Upper lobe of right lung (tissue), 1 donor: ENCODE measurements around the gene EVI2A. TPM values are rescaled to one million over a fixed set of nuclear protein-coding genes. Genes with fewer than 3 reads are reported as not detected.
A peak's percentile ranks its signal among the peaks of the same experiment; 100 is the strongest.

ENCODE experiments used
- ATAC-seq: fragments of 200-7000 bp; cut with Tn5 transposase; one replicate; pipeline ENCODE4 v1.9.1; 2020; ENCODE audit warnings: mild to moderate bottlenecking, moderate library complexity
- DNase-seq: peaks from one replicate; pipeline ENCODE4 v3.0.0-alpha.2; 2020
- H3K27ac ChIP-seq: fragments of 200-600 bp; one replicate; pipeline ENCODE4 v1.8.0; 2022
- H3K27me3 ChIP-seq: fragments of 200-600 bp; one replicate; pipeline ENCODE4 v1.8.0; 2022; ENCODE audit warnings: mild to moderate bottlenecking
- H3K36me3 ChIP-seq: fragments of 200-600 bp; one replicate; pipeline ENCODE4 v1.8.0; 2022
- H3K4me1 ChIP-seq: fragments of 200-600 bp; one replicate; pipeline ENCODE4 v1.8.0; 2022
- H3K4me3 ChIP-seq: fragments of 200-600 bp; one replicate; pipeline ENCODE4 v1.8.0; 2022; ENCODE audit warnings: mild to moderate bottlenecking
- H3K9me3 ChIP-seq: fragments of 200-600 bp; one replicate; pipeline ENCODE4 v1.8.0; 2022
- intact Hi-C: fragments of 100-400 bp; cut with DNase I; formaldehyde crosslinking; loops from one replicate; pipeline ENCODE4 v1.11.0; 2022
- long read RNA-seq: library from polyadenylated mRNA; unstranded; transcript quantifications from one replicate; pipeline ENCODE4 v2.0.0, GENCODE V29; 2021
- total RNA-seq: library from RNA; stranded (reverse); fragmentation: NEBNext Ultra II Directional; extraction: Animal tissue kit (Norgen Biotek cat#: 25700); gene quantifications from one replicate; pipeline ENCODE4 v1.2.1, GENCODE V29; 2021
- TF ChIP-seq, protein P1 (sequence below): fragments of 200-600 bp; IDR thresholded peaks from one replicate; pipeline ENCODE4 v1.8.0; 2022; ENCODE audit warnings: antibody characterized with exemption
- donor health status: DM: no; HTN: yes; CAD: no; lungs with severe emphysema.

EVI2A gene
- 38.2 TPM for total RNA-seq
- long read RNA-seq, transcript EVI2A-203 (2 exons, 1,854 nt) = major isoform, 16 of 16 reads
- long read RNA-seq, partial matches to known transcripts = 0 of 16 reads
- long read RNA-seq, other reads (novel, unspliced or antisense) = 0 of 16 reads

DNA sequence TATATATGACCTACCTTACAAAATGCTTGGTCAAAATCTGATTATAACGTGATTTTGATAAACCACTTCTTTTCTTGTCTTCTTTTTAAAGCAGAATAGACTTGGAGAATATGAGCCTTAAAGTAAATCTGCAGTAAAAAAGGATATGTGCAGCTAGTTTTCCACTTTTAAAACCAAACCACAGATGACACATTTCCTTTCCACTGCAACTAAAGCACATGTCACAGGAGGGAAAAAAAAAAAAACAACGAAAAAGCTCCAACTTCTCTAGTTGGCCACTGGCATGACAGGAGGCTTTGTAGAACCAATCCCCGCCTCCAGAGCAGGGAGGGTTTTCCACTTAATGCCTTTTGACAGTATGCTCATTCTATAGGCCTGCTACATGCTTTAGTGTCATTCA lies at the start of gene EVI2A:
EVI2A (minus strand) TSS at position 142 of the 400 bp plus-strand sequence. CDS start 2,609 bp downstream, outside the sequence.
- peaks cover 8% of the 10 kb centered on the region for H3K4me1 ChIP-seq
- TF ChIP-seq, protein P1, sequence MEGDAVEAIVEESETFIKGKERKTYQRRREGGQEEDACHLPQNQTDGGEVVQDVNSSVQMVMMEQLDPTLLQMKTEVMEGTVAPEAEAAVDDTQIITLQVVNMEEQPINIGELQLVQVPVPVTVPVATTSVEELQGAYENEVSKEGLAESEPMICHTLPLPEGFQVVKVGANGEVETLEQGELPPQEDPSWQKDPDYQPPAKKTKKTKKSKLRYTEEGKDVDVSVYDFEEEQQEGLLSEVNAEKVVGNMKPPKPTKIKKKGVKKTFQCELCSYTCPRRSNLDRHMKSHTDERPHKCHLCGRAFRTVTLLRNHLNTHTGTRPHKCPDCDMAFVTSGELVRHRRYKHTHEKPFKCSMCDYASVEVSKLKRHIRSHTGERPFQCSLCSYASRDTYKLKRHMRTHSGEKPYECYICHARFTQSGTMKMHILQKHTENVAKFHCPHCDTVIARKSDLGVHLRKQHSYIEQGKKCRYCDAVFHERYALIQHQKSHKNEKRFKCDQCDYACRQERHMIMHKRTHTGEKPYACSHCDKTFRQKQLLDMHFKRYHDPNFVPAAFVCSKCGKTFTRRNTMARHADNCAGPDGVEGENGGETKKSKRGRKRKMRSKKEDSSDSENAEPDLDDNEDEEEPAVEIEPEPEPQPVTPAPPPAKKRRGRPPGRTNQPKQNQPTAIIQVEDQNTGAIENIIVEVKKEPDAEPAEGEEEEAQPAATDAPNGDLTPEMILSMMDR = no peak
- peak within 1 kb of the TSS; percentile 68 for H3K27ac ChIP-seq
- ATAC-seq = peak; percentile 93
- no peaks in the 10 kb centered on the region for H3K9me3 ChIP-seq
- peaks cover 9% of the 10 kb centered on the region for H3K36me3 ChIP-seq
- no peak for DNase-seq
- intact Hi-C loops = no loop called here
- no peaks in the 10 kb centered on the region for H3K27me3 ChIP-seq
- H3K4me3 ChIP-seq = peak within 1 kb of the TSS; percentile 45

GRCh38 chr17:31369266-31369665 lies 47.8 kb upstream of the EVI2A start:
- Histone ChIP-seq H3K36me3 (peaks cover 25% of the 10 kb centered on the region), H3K4me3 (no peak overlapping the region), H3K4me1 (peaks cover 11% of the 10 kb centered on the region), H3K9me3 (no peaks in the 10 kb centered on the region), H3K27ac (no peak overlapping the region), H3K27me3 (no peaks in the 10 kb centered on the region)
- no peak for DNase-seq
- intact Hi-C loops = no loop called here
- TF ChIP-seq, protein P1 = no peak
- no peak for ATAC-seq

DNA sequence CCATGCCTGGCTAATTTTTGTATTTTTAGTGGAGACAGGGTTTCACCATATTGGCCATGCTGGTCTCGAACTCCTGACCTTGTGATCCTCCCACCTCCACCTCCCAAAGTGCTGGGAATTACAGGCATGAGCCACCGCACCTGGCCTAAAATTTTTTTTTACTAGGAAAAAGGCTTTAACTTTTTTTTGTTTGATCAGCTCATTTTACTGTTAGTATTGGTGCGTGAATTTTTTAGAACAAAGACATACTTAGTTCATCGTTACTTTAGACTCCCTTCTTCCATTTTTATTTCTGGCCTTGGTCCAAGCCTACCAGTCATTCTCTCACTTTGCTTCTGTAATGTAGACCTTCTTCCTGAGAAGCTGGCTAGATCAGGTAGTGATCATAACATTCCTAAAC lies 44.7 kb upstream of the EVI2A start:
- no peak overlapping the region for H3K4me3 ChIP-seq
- DNase-seq (no peak), ATAC-seq (no peak)
- no peak overlapping the region for H3K27ac ChIP-seq
- H3K27me3 ChIP-seq = no peaks in the 10 kb centered on the region
- peaks cover 28% of the 10 kb centered on the region for H3K36me3 ChIP-seq
- no peaks in the 10 kb centered on the region for H3K4me1 ChIP-seq
- intact Hi-C loops = no loop called here
- TF ChIP-seq, protein P1 = no peak
- H3K9me3 ChIP-seq = no peaks in the 10 kb centered on the region

DNA sequence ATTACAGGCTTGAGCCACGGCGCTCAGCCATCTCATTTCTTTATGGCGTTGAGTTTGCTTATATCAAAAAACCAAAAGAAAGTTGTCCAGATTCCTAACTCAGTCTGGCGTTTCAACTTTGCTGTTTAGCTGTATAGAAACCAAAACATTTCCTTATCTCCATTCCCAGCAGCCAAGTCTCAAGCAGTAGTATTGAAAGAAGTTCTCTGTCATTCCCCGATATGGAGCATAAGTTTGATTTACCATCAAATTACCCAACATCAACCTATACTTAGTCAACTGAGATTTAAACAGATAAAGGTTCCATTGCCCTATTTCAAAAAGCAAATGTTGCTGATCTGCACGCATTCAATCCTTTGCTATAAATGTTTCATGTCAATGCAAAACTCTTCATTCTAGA lies 42.6 kb upstream of the EVI2A start:
- DNase-seq (no peak), ATAC-seq (no peak)
- peaks cover 43% of the 10 kb centered on the region for H3K36me3 ChIP-seq

DNA sequence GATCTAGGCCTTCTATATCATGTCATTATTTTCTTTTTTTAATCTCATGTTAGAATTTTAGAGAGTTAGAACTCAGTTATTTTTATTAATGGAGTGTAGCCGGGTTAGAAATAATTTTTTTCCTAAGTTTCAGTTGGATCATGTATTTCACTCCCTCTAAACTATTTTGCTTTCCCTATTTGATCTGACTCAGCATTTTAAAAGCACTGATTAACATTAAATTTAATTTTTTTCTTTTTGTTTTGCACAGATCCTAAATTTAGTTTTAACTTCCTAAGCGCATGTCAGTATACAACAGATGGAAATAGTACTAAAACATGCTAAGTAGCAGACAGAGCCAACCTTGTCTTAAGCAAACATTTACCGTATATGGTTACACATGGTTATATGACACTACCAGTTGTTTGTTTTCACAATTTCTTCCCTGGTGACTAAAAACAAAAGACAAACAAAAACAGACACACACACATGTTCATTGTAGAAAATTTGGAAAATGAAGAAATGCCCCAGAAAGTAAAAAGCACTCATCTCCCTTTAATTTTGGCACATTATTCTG lies 36.5 kb upstream of the EVI2A start:
- Histone ChIP-seq H3K9me3 (no peaks in the 10 kb centered on the region), H3K36me3 (peaks cover 61% of the 10 kb centered on the region), H3K4me3 (no peak overlapping the region), H3K27me3 (no peaks in the 10 kb centered on the region), H3K4me1 (no peaks in the 10 kb centered on the region), H3K27ac (no peak overlapping the region)
- no peak for ATAC-seq
- DNase-seq = no peak
- TF ChIP-seq, protein P1 = no peak
- intact Hi-C loops = no loop called here

More for the DNA sequence above, 42.6 kb upstream of the EVI2A start:
- no peak overlapping the region for H3K4me3 ChIP-seq
- H3K9me3 ChIP-seq = no peaks in the 10 kb centered on the region
- no peaks in the 10 kb centered on the region for H3K27me3 ChIP-seq
- TF ChIP-seq, protein P1 = no peak
- no peaks in the 10 kb centered on the region for H3K4me1 ChIP-seq
- H3K27ac ChIP-seq = no peak overlapping the region
- intact Hi-C loops = no loop called here

DNA sequence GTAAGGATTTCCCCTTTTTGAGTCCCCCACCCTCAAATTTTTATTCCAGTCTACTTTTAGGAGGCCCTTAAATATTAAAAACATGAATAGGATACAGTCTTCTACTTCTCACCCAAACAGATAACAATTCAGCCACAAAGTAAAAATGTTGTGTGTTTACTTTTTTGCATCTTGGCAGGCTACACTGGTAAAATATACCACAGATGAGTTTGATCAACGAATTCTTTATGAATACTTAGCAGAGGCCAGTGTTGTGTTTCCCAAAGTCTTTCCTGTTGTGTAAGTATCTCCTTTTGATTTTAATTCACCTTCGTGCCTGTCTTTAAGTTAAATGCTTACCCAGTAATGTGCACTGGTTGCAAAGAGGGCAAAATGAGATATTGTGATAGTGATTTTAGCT lies 35.7 kb upstream of the EVI2A start:
- TF ChIP-seq, protein P1 = no peak
- Histone ChIP-seq H3K27ac (no peak overlapping the region), H3K4me1 (no peaks in the 10 kb centered on the region), H3K36me3 (peaks cover 66% of the 10 kb centered on the region), H3K4me3 (no peak overlapping the region), H3K27me3 (no peaks in the 10 kb centered on the region), H3K9me3 (no peaks in the 10 kb centered on the region)
- no peak for ATAC-seq
- intact Hi-C loops = no loop called here
- no peak for DNase-seq
